C4-2B (cell line): Measurements from ENCODE around the gene NKD1.

Source experiments
- ZFX ChIP-seq: fragments of 450-650 bp; IDR thresholded peaks from 2 replicates; pipeline ENCODE4 v1.6.1; 2017
- TF ChIP-seq, protein P1 (sequence below): fragments of 450-650 bp; conservative IDR thresholded peaks from 2 replicates; pipeline ENCODE4 v1.5.1; 2017; ENCODE audit warnings: mild to moderate bottlenecking

DNA sequence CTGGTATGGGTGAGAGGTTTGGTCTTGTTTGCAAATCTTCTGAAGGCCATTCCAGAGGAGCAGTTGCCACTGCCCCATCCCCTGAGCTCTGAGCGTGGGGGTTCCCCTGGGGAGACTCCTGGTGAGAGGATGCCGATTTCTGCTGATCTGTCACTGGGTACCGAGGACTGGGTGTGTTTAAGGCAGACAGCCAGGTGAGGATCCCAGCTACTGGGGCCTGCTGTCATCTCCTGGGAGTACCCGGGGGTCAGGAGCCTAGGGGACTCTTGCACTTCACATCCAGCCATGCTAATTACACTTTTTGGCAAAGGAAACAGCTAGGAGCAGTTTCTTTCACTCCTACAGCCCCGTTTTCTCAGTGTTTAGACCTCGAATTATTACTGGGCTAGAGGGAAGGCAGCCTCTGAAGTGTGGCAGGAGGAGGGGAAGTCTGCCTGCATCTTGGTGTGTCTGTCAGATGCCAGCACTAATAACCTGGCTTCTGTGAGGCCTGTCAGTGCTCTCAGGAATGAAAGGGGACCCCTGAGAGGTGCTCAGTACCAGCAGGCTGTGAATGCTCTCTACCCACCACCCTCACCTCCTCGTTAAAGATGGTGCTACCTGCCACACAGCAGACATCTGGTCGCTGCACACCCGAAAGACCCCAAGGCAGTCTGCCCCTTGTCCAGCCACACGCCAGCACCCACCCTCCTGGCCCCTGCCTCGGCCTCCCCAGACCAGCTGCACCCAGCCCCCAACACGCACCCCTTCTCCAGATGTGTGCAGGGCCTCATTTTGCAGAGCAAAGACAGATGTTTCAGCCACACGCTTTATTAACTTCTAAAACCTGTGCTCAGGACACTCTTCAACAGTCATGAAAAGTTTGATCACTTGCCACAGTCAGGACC, 89.8 kb downstream of the NKD1 start:
- TF ChIP-seq, protein P1, sequence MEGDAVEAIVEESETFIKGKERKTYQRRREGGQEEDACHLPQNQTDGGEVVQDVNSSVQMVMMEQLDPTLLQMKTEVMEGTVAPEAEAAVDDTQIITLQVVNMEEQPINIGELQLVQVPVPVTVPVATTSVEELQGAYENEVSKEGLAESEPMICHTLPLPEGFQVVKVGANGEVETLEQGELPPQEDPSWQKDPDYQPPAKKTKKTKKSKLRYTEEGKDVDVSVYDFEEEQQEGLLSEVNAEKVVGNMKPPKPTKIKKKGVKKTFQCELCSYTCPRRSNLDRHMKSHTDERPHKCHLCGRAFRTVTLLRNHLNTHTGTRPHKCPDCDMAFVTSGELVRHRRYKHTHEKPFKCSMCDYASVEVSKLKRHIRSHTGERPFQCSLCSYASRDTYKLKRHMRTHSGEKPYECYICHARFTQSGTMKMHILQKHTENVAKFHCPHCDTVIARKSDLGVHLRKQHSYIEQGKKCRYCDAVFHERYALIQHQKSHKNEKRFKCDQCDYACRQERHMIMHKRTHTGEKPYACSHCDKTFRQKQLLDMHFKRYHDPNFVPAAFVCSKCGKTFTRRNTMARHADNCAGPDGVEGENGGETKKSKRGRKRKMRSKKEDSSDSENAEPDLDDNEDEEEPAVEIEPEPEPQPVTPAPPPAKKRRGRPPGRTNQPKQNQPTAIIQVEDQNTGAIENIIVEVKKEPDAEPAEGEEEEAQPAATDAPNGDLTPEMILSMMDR: no peak
- TF ChIP-seq ZFX: no peak
